Stomach smooth muscle (tissue), 2 donors: ENCODE data around the gene AHR.

ENCODE experiments used
- H3K27ac ChIP-seq: one replicate; pipeline ENCODE4 v1.7.0; 2013; ENCODE audit warnings: mild to moderate bottlenecking, low read length, inconsistent platforms
- H3K27me3 ChIP-seq, 2 donors: one replicate each; pipeline ENCODE4 v1.7.0; 2013; ENCODE audit warnings: low read length in 2 of 2; ENCODE audit not compliant: insufficient read depth in 2 of 2, control insufficient read depth in 1 of 2
- H3K36me3 ChIP-seq, 2 donors: one replicate each; pipeline ENCODE4 v1.7.0; 2013; ENCODE audit warnings: low read length in 2 of 2; ENCODE audit not compliant: control insufficient read depth in 2 of 2, insufficient read depth in 2 of 2
- H3K4me1 ChIP-seq: one replicate; pipeline ENCODE4 v1.7.0; 2013; ENCODE audit warnings: low read length; ENCODE audit not compliant: control insufficient read depth, insufficient read depth
- H3K4me3 ChIP-seq, 2 donors: one replicate each; pipeline ENCODE4 v1.7.0; 2013; ENCODE audit warnings: low read length in 2 of 2
- H3K9ac ChIP-seq, 2 donors: one replicate each; pipeline ENCODE4 v1.7.0; 2013; ENCODE audit warnings: low read length in 2 of 2, mild to moderate bottlenecking in 1 of 2
- H3K9me3 ChIP-seq, 2 donors: one replicate each; pipeline ENCODE4 v1.7.0; 2013; ENCODE audit warnings: low read length in 2 of 2; ENCODE audit not compliant: control insufficient read depth in 2 of 2
- donor health status: healthy.
- donor health status: Pancreatic carcinoma.

AHR gene

DNA sequence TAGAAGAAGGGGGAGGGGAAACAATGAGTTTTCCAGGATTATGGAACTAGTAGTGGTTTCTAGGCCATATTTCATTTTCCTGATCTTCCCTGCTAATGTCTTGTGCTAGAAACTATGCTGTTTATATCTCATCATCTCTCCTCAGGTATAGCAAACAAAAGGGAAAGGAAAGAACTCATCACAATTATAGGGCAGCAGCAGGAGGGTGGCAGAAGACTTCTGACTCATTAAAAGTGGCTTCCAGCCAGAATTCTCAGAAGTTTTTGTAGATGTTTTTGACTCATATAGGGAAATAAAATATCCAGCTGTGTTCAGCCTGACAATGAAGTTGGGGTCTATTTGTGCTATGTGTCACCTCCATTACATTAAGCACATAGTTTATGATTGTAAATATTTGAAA lies 6.5 kb downstream of the AHR start:
- H3K36me3 ChIP-seq, result no peaks in the 10 kb centered on the region
- H3K4me3 ChIP-seq, result peak overlapping the region; percentile 16 to 50
- no peak overlapping the region for H3K9ac ChIP-seq
- H3K27me3 ChIP-seq, result no peaks in the 10 kb centered on the region
- H3K9me3 ChIP-seq, result no peaks in the 10 kb centered on the region
- H3K4me1 ChIP-seq, result peaks cover 21% of the 10 kb centered on the region
- peak overlapping the region; percentile 32 for H3K27ac ChIP-seq

DNA sequence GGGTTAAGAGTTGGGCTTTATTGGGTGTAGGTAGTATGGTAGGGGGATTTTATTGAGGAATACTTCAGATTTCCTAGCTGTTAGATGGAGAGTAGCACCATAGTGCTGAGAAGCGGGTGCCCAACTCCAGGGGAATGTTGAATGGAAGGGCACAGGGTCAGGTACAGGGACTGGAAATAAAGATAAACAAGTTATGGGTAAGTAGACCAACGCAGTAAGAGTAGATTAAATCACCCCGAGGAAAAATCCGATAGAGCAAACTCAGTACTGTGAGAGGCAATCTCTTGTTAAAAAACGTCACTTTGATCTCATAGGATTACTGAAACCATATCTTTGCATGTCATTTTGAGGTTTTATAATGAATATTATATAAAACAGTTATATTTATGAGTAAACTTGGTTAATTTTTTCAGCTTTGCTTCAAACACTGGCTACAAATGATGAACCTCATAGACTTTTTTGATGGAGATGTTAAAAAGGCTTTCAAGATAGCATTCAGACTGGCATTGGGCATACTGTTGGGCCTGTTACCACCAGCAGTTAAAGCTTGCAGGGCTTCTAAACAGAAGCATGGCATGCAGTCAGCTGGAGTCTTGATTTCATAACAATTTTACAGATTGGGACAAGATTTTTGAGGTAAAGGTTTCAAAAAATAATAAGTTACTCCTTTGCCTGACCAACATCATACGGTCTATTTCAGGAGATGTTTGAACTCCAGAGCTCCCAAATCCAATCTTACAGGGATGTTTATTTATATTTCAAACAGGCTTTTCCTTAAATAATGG lies 7.1 kb downstream of the AHR start:
- no peaks in the 10 kb centered on the region for H3K36me3 ChIP-seq
- H3K4me3 ChIP-seq, result peak overlapping the region; percentile 16 to 50
- no peak overlapping the region for H3K9ac ChIP-seq
- peaks cover 21% of the 10 kb centered on the region for H3K4me1 ChIP-seq
- no peaks in the 10 kb centered on the region for H3K27me3 ChIP-seq
- H3K9me3 ChIP-seq, result no peaks in the 10 kb centered on the region
- peak overlapping the region; percentile 26 for H3K27ac ChIP-seq

DNA sequence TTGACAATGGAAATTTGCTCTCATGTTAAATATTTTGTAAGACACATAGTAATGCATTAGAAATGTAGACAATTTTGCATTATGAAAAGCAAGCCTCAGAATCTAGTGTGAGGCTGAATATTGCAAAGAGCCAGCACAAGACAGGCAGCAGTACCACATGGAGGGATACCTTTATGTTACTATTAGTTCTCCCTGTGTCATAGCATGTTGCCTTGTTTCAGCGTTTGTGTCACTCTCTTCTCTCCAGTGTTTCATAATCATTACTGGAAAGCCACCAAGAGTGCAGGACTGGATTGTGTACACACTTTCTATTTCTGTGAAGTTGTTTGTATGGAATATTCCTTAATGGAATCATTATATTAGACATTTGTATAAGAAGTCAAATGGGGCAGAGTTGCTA lies 8.5 kb downstream of the AHR start:
- Histone ChIP-seq H3K9me3 (no peaks in the 10 kb centered on the region), H3K36me3 (peaks cover 4 to 6% of the 10 kb centered on the region in 2 donors), H3K27me3 (no peaks in the 10 kb centered on the region), H3K27ac (peak overlapping the region; percentile 38), H3K4me3 (peak overlapping the region; percentile 2 to 44), H3K4me1 (peaks cover 21% of the 10 kb centered on the region), H3K9ac (no peak overlapping the region)

DNA sequence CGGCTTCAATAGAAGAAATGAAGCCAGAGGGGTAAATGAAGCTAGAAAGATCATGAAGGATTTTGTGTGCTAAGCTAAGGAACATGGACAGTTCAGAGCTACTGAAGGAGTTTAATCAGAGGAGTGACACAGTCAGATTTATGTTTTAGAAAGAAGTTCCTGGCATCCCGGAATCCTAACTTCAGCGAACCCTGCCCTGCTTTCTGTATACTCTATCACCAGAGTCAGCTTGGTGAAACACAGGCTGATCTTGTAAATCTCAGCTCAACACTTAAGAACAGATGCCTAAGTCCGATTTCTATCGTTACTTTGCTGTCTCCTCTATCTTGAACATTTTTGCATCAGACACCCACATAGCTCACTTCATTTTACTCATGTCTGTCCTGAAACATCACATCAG lies 9.1 kb downstream of the AHR start:
- peaks cover 5 to 6% of the 10 kb centered on the region in 2 donors for H3K36me3 ChIP-seq
- peak overlapping the region; percentile 38 for H3K27ac ChIP-seq
- peaks cover 21% of the 10 kb centered on the region for H3K4me1 ChIP-seq
- peak overlapping the region; percentile 2 to 44 for H3K4me3 ChIP-seq
- H3K27me3 ChIP-seq, result no peaks in the 10 kb centered on the region
- H3K9ac ChIP-seq, result peak overlapping the region in 1 of 2 donors; percentile 31
- no peaks in the 10 kb centered on the region for H3K9me3 ChIP-seq

DNA sequence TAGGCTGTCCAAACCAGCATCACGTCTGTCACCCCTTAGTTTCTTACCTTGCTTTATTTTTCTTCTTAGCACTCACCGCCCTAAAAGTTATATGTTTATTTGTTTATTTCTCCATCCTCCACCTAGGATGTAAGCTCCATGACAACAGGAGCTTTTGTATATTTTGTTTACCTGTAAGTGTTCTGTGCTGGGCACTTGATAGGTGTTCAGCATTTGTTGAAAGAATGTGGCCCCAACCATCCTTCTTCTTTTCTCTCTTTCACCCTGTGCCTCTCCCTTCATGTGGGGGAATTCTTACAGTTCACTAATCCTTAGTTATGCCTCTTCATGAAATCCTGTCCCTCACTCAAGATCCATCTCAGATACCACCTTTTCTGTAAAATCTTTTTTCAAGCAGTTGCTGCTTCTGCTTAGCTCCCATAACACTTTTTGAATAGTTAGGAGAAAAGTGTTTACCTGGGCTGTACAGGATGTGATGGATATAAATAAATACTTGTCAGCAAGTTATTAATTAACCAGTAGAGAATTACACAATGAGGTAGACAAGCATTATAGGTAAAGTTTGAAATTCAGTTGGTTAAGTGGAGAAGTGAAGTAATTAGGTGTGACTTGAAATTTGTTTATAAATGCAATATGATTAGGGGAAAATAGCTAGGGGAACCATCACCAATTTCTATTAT lies 9.7 kb downstream of the AHR start:
- Histone ChIP-seq H3K27ac (no peak overlapping the region), H3K9me3 (no peaks in the 10 kb centered on the region), H3K36me3 (peaks cover 5 to 6% of the 10 kb centered on the region in 2 donors), H3K9ac (peak overlapping the region in 1 of 2 donors; percentile 31), H3K4me1 (peaks cover 21% of the 10 kb centered on the region), H3K27me3 (no peaks in the 10 kb centered on the region), H3K4me3 (peak overlapping the region; percentile 2 to 44)

DNA sequence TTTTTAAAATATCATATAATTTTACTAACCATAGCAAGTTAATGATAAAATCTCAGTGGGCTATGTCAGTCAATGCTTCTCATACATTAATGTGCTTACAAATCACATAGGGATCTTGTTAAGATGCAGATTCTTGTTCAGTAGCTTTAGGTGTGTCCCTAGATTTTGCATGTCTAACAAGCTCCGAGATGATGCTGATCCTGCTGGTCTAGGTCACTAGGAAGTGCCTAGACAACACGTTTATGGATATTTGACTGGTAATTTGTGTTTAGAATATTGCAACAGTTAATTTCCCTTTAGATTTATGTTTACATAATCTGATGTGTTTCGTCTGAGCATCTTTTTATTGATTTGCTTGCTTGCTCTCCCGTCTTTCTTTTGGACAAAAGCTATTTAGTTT lies 12.7 kb downstream of the AHR start:
- Histone ChIP-seq H3K27ac (no peak overlapping the region), H3K27me3 (no peaks in the 10 kb centered on the region), H3K36me3 (peaks cover 5 to 6% of the 10 kb centered on the region in 2 donors), H3K4me1 (peaks cover 12% of the 10 kb centered on the region), H3K9me3 (no peaks in the 10 kb centered on the region), H3K9ac (no peak overlapping the region), H3K4me3 (no peak overlapping the region)

DNA sequence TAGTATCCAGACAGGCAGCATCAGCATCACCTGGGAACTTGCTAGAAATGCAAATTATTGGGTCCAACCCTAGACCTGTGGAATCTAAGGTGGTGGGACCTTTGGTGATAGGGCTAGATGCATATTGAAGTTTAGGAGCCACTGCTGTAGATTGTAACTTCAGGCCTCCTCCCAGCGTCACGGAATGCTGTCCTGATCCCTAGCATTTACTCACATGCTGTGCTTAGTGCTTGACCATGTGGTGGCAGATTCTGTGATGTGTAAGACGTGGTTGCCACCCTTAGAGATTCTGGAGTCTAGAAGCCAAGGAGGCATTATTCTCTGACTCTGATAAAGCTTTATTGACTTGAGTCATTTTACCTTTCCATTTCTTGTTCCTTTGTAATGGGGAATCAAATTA lies 13.5 kb downstream of the AHR start:
- Histone ChIP-seq H3K4me1 (peaks cover 8% of the 10 kb centered on the region), H3K9me3 (no peaks in the 10 kb centered on the region), H3K36me3 (peaks cover 5 to 6% of the 10 kb centered on the region in 2 donors), H3K27ac (no peak overlapping the region), H3K4me3 (no peak overlapping the region), H3K27me3 (no peaks in the 10 kb centered on the region), H3K9ac (no peak overlapping the region)

DNA sequence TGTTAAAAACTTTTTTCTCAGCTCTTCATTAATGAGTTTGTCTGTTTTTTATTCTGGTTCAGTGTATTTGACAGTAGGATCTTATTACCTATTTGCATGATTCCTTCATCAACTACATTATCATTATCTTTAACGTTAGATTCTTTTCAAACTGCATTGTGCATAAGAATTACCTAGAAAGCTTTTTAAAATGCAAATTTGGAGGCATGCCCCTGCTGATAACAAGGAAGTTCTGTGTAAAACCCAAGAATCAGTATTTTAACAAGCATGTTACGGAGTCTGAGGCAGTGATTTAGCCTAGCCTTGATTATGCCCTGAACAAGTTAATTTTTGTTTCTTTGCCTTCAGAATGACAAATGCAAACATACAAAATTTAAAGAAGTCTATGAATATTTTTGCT lies 14.2 kb downstream of the AHR start:
- Histone ChIP-seq H3K4me1 (peaks cover 5% of the 10 kb centered on the region), H3K27ac (no peak overlapping the region), H3K9me3 (no peaks in the 10 kb centered on the region), H3K36me3 (peaks cover 5 to 6% of the 10 kb centered on the region in 2 donors), H3K27me3 (no peaks in the 10 kb centered on the region), H3K9ac (no peak overlapping the region), H3K4me3 (no peak overlapping the region)

DNA sequence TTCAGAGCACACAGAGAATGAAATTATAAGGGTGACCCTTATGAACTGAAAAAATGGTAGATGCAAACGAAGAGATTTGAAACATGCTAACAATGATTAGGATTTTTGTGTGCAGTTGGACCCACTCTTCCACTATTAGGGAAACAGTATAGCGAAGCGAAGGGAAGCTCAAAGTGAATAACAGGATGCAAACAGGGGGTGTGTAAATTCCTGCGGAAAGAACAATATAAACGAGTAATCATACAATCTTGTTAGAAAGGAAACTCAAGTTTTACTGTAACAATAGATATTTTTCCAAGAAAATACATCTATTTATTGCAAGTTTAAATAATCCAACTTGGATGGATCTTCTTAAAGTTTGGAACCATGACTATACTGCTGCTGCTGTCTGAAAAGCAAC lies 14.7 kb downstream of the AHR start:
- Histone ChIP-seq H3K36me3 (peaks cover 5 to 6% of the 10 kb centered on the region in 2 donors), H3K9me3 (no peaks in the 10 kb centered on the region), H3K27ac (no peak overlapping the region), H3K4me3 (no peak overlapping the region), H3K27me3 (no peaks in the 10 kb centered on the region), H3K4me1 (no peaks in the 10 kb centered on the region), H3K9ac (no peak overlapping the region)

DNA sequence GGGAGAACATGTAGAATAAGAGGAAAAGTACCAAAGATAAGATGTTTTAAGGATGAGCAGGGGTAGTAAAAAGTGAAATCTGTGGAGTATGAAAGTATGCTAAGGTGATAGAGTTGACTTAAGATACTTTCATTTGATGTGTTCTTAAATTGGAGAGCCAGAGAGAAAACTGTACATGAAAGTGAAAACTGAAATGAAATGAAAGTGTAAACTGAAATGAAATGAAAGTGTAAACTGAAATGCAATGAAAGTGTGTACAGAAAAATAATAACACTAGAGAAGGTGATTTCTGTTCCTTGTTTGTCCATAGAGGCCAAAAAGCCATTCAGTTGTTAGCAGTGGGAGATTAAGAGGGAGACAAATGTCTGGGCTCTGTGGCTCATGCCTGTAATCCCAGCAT lies 17.5 kb downstream of the AHR start:
- Histone ChIP-seq H3K4me3 (no peak overlapping the region), H3K4me1 (no peaks in the 10 kb centered on the region), H3K36me3 (peaks cover 6 to 8% of the 10 kb centered on the region in 2 donors), H3K9me3 (no peaks in the 10 kb centered on the region), H3K27me3 (no peaks in the 10 kb centered on the region), H3K9ac (no peak overlapping the region), H3K27ac (no peak overlapping the region)

DNA sequence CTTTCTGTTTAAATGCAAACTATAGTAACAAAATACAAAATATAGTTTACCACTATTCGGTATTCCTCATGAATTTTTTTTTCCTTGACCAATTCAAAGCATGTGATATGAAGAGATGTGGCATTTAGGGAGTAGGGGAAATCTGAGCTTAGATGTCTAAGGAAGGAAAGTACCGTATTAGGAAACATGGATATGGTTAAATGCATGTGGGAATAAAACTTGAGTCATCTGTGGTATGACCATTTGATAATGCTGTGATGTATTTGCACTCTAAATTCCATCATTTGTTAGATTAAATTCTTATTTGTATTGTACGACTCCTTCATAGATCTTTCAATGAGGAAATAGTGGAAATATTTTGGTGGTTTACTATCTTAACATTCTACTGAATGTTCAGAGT lies 19.7 kb downstream of the AHR start:
- H3K4me3 ChIP-seq, result no peak overlapping the region
- H3K36me3 ChIP-seq, result peaks cover 0 to 5% of the 10 kb centered on the region in 2 donors
- no peak overlapping the region for H3K27ac ChIP-seq
- no peaks in the 10 kb centered on the region for H3K4me1 ChIP-seq
- H3K27me3 ChIP-seq, result no peaks in the 10 kb centered on the region
- H3K9ac ChIP-seq, result no peak overlapping the region
- H3K9me3 ChIP-seq, result no peaks in the 10 kb centered on the region
